HG03565 (cell line): ENCODE data around the gene SLC25A47.
"Not testable (repeated sequence)": the region's sequence is repeated elsewhere in the genome, so short reads cannot be mapped to it uniquely, and the experiment has no call there.

Experiments used
- ATAC-seq: cut with Tn5 transposase; IDR thresholded peaks from one replicate; pipeline ENCODE4 v1.9.1; 2021; ENCODE audit warnings: mild to moderate bottlenecking, moderate library complexity; ENCODE audit not compliant: unreplicated experiment

SLC25A47 gene

DNA sequence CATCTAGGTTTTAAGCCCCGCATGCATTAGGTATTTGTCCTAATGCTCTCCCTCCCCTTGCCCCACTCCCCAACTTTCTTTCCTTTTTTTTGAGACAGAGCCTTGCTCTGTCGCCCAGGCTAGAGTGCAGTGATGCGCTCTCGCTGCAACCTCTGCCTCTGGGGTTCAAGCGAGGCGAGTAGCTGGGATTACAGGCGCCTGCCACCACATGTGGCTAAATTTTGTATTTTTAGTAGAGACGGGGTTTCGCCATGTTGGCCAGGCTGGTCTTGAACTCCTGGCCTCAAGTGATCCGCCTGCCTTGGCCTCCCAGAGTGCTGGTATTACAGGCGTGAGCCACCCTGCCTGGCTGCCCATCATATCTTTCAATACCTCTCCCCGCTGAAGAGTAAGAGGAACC lies 19.7 kb downstream of the SLC25A47 start:
- ATAC-seq: not testable (repeated sequence)

DNA sequence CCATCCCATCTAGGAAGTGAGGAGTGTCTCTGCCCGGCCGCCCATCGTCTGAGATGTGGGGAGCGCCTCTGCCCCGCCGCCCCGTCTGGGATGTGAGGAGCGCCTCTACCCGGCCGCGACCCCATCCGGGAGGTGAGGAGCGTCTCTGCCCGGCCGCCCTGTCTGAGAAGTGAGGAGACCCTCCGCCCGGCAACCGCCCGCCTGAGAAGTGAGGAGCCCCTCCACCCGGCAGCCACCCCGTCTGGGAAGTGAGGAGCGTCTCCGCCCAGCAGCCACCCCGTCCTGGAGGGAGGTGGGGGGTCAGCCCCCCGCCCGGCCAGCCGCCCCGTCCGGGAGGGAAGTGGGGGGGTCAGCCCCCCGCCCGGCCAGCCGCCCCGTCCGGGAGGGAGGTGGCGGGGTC lies 21.5 kb downstream of the SLC25A47 start:
- not testable (repeated sequence) for ATAC-seq

DNA sequence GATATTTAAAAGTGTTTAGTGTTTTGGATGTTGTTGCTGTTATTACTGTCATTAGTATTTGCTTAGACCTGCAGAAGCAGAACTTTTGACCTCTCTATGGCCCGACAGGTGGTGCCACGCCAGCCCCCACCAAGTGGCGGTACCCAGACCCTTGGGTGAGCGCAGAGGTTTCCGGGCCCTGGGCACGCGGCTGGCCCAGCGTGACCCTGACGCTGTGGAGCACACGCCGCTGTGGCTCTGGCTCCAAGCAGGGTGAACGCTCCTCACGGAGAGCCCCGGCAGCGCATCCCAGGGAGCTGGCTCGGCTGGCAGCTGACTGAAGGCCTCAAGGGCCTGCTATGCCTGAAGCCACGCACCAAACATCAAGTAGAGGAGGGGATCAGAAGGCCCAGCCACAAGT lies 22.6 kb downstream of the SLC25A47 start:
- no peak for ATAC-seq

DNA sequence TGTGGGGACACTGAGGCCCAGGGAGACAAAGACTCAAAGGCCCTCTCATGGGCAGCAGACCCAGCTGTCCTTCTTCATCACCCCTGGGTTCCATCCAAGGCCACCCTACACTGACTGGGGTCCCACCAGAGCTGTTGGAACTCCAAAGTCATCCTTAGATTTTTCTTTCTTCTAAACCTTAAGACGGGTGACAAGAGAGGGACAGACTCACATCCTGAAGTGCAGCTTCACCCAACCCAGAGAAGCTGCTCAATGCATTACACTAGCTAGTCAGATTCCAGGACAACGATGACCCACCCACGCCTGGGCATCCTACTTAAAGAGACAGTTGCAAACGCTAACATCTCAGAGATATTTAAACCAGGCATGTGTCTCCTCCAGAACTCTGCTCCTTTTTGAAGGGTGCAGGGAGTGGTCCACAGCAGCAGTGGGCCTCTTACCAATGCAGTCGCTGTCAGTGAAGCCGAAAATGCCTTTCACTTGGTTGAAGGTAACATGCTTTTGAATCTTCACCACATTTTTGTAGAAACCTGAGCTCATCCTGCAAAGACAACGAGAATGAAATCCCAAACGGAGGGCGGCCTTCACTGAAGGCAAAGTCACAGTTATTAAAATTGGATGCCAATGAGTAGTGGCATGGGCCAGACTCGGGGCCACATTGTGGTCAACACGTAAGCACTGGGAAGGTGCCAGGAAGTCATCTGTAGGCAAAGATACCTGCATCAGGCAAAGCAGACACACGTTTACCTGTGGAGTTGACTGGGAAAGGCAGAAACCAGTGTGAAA lies 23.4 kb downstream of the SLC25A47 start:
- ATAC-seq: no peak

DNA sequence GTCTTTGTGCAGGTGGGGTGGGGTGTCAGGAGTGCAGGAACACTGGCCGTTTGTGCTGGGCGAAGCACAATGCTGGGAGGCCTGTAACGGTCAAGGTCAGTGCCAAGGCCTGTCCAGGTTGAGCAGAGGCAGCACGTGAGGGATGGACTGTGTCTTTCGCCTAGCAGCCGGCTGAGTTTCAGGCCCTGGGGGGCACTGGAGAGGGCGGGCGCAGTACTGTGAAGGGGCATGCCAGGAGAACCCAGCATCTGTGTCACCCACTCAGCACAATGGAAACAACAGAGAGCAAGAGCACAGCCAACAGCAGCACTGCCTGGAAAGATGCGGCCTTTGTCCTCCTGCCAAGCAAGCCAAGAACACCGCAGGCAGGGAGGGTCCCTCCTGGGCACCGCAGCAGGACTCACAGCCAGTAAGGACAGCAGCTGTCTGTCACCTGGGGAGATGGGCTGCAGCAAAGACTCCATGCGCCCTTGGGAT lies 25.2 kb downstream of the SLC25A47 start:
- ATAC-seq: no peak

DNA sequence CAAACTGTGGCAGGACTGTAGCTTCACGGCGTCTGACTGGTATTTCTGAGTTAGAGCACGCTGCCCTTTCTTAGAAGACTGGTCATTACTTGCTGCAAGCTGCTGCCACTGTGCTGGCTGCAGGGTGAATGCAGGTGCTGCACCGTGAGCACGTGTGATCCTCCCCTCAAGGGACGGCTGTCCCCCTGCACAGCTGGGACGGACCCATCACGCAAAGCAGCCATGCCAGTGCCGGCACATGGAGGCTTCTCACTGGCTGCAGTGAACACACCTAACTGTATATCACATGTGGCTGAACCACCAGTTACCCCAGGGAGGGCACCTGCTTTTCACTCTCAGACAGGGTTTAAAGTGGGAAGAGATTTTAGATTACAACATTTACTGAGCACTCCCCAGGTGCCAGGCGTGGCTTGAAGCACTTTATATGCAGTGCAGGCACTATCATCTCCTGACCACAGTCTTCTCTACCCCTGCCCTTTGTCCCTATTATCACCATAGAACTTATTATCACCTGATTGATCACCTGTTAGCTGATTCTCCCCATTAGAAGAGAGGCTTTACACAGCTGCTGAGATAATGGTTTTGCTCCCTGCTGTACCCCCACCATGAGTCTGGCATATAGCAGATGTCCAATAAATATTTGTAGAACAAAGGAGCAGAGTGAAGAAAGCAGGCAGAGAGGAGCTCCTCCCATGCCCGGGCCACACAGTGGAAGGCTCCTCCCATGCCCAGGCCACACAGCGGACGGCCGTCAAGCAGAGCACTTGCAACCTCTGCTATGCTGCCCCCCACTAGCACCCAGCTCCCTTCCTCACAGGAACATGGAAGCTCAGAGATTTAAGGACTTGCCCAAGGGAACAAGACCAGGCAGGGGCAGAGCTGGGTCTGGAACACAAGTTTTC lies 25.9 kb downstream of the SLC25A47 start:
- ATAC-seq: no peak

DNA sequence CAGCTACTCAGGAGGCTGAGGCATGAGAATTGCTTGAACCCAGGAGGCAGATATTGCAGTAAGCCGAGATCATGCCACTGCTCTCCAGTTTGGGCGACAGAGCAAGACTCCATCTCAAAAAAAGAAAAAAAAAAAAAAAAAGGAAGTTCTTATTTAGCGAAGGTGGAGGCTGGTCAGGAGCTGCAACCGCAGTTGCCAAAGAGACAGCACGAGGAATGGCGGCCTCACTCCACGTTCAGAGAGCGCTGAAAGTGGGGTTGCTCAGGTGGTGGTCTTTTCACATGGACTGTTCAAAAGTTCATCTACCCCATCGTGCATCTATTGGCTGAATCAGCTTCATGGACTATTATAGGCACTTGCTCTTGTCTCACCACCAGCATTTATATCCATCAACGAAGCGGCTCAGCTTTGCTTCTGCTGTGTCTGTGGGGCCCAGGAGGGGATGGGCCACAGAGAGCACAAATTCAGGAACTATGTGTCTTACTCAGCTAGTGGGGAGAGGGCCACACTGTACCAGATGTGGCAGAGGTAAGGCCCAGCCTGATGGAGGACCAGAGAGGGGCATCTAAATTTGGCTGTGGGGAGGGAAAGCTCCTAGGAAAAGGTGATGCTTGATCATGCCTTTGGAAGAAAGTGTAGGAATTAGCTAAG lies 27.3 kb downstream of the SLC25A47 start:
- ATAC-seq: no peak

DNA sequence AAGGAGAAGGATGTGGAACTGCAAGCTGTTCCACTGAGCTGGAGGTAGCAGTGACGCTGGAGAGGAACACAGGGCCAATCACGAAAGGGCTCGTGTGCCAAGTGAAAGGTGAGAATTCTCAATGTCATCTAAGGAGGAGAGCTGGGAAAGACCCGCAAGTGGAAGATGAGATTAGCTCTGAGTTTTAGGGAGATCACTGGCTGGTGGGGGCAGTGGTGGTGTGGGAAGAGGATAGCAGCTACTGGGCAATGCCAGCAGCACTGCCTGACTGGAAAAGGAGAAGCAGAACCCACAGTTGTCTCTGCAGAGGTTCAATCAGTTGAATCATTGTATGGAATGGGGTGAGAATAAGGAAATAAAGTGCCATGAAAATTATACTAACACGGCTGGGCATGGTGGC lies 27.8 kb downstream of the SLC25A47 start:
- no peak for ATAC-seq

DNA sequence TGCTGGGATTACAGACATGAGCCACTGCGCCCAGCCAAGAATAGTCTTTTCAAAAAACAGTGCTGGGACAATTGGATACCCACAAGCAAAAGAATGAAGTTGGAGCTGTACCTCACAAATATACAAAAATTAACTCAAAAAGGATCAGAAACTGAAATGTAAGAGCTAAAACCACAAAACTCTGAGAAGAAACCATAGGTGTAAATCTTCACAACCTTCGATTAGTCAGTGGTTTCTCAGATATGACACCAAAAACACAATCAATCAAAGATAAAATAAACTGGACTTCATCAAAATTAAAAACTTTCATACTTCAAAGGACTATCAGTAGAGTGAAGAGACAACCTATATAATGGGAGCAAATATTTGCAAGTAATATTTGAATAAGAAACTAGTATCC lies 35.3 kb downstream of the SLC25A47 start:
- no peak for ATAC-seq

DNA sequence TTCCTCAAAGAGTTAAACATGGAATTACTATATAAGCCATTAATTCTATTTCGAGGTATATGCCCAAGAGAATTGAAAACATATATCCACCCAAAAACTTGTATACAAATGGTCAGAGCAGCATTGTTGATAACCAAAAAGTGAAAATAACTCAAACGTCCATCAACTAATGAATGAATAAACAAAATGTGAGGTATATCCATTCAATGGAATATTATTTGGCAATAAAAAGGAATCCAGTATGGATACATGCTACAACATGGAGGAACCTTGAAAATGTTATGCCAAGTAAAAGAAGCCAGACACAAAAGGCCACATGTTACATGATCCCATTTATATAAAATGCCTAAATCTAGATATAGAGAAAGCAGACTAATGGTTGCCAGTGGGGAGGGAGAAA lies 36.0 kb downstream of the SLC25A47 start:
- ATAC-seq: no peak

DNA sequence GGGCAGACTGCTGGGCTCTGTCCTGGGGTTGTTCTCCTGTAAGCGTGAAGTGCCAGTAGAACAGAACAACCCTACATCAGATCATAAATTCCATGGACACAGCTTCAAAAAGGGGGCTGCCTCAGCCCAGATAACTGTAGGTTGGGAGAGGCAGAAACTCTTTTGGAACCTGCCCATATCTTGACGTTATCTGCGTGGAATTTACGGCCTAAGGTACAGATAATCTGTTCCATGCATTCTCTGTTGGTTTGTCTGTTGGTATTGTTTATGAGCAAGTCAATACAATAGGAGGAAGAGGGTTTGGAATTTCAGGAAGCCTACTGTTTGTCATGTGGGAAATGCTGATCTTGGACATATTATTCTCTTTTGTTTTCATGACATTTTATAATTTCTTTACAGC lies 36.7 kb downstream of the SLC25A47 start:
- ATAC-seq: no peak

DNA sequence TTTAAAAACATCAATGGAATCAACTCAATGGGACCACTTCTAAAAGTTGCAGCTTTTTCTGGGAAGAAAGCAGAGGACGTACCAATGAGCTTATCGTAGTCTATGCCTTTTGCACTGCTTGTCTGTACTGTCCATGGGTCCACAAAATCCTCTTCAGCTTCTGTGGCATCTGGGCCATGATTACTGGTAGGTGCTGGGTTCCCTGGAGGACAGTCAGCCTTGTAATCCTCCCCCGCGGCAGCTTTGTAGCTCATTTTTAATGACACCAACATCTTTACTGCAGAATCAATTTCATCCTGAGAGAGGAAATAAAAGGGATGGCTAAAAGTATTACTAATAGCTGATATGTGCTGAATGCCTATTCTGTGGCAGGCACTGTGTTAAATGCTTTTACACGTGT lies 38.5 kb downstream of the SLC25A47 start:
- no peak for ATAC-seq

DNA sequence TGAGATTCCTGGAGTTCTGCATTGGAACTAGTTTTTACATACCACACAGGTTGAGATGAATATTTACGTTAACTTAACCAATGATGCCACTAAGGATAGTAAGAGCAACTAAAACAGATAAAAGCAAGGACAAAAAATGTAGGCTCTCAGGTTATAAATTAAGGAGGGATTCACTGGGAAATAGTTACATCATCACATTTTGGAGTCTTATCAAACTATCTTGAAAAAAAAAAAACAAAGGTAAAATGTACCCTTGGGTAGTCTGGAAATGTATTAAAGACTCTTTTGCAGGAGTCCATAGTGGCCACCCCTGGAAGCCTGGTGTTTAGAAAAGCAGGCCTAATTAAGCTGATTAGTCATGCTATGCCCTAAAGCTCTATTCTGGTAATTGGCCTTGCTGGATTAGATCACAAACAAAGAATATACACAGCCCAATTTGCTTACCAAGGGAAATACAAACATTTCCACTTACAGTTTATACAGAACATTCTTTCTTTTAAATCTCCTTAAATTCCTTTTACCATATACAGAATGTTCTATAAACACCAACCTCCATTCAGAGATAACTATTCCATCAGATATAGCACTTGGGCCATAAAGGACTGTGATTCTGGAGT lies 39.3 kb downstream of the SLC25A47 start:
- ATAC-seq: no peak

DNA sequence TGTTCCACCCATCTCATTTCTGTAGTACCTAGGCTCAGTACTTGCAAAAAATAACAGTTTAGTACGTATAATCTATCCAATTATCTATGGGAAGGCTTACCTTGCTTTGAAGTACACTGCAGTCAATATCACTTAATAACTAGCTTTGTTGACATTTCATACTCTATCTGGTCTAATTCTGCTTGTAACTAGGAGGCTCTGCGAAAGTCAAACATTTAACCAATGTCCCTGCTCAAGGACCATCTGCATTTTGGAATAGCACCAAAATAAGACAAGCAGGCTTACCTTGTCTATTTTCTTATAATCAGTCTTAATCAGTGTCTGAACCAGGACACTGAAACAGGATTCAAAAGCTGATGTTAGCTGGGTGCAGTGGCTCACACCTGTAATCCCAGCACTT lies 39.9 kb downstream of the SLC25A47 start:
- no peak for ATAC-seq

DNA sequence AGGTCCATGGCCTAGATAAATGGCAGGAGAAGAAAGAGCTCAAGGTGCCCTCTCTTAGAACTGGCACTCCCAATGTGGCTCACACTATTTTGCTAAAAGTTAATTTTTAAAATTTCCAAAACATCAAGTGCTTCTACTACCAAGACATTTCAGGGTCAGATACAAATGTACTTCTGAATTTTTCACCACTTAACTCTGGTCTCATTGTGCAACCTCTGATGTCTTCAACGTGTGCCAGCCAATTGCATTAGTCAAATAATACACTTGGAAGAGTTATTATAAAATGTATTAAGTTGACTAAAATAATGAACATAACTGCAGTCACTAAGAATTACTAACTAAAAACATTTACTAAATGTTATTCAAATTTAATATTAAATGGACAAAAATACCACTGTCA lies 41.3 kb downstream of the SLC25A47 start:
- ATAC-seq: no peak

DNA sequence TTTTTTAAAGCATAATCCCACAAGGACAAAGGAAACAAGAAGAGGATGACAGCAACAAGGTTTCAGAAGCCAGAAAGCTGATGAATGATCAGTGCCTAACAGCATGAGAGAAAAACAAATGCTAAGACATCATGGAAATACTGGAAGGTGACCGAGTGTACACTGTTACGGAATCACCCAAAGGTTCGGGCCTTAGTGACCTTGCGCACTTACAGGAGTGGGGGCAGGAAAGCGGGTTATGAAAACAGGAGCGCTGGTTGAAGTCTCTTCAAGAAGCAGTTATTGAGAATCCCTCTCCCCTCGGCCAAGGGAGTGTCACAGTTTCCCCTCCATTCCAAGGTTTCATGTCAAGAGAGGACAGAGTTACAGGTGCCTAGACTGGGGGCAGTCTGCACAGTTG lies 42.6 kb downstream of the SLC25A47 start:
- ATAC-seq: no peak

DNA sequence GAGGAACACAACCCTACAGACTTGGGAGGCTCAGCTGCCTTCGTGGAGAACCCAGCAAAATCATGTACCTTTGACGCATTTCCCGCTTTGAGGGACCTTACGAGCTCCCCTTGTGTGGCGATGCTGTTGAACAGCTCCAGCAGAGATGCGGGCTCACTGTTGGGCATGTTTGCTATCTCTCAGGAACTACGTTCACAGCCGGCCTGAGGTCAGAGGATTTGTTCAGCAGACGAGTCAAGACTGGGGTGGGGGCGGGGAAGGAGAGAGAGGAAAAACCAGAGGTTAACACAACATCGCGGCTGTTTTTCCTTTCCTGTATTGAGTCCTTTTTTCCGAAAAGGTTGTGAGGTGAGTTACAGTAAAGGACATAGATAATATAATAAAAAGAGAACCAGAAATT lies 45.9 kb downstream of the SLC25A47 start:
- no peak for ATAC-seq

DNA sequence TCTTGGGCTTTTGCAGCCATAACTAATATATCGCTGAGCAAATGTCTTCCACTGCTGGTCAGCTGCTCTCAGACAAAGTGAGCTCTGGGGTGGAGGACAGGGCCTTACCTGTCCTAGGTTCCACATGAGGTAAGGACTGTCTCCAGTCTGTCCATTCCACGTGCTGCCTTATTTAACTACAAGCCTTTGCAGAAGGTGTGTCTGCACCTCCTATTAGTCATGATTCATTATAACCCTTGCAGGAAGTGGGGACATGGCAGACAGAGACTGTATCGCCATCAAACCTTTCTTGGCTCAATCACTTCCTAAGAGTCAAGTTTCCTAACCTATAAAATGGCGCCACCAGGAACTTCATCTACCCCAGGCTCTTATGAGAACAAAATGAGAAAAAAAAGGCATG lies 46.9 kb downstream of the SLC25A47 start:
- no peak for ATAC-seq

DNA sequence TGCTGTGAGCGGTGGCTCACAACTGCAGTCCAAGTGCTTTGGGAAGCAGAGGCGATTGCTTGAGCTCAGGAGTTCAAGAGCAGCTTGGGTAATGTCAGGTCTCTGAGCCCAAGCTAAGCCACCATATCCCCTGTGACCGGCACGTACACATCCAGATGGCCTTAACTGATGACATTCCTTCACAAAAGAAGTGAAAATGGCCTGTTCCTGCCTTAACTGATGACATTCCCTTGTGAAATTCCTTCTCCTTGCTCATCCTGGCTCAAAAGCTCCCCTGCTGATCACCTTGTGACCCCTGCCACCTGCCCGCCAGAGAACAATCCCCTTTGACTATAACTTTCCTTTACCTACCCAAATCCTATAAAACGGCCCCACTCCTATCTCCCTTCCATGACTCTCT lies 48.6 kb downstream of the SLC25A47 start:
- ATAC-seq: no peak

DNA sequence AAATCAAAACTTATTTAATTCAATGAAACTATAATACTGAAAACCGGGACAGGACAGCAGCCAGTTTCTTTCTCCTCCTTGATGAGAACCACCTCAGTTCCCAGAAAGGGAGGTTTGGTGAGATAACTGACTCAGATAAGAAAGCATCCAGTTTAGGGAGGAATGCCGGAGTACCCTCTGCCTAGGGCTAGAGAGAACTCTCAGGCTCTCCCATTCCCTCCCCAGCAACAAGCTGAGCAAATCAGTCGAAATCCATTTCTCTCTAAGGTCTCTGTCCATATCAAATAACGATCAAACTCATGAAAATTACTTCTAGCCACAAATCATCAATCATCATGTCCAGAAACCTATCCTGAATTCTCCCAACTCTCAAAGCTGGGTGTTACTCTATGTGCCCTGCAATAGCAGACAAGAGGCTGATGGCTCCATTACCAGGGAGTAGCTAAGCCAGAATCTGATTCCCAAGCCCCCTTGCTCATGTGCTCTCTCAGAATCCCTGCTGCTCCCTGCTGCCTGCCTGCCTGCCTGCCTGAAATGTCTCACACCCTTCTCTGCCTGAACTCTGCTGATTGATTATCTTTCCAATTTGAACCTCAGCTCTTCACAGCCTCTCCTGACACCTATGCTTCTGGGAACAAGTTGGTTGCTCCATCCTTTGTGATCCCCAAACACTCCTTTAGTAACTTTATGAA lies 49.4 kb downstream of the SLC25A47 start:
- ATAC-seq: no peak

DNA sequence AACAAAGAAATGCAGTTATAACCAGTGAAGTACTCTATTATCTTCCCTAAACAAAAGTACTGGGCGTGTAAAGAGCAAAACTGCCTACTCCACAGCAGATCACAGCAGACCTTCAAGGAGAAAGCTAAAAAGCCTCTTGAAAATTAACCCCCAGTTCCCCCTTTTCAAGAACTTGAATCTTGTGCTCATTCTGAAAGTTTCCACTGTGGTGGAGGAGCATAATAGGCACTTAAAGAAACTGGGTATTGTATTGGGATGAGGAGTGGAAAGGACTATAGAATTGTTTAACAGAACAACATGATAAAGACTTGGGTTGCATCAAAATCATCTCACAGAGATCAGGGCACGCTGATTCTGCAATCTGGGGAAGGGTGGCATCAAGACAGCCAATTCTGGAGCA lies 51.1 kb downstream of the SLC25A47 start:
- no peak for ATAC-seq
